HG02798 (cell line): ENCODE measurements around the gene TMEM151B.

Experiments used
- ATAC-seq: cut with Tn5 transposase; IDR thresholded peaks from one replicate; pipeline ENCODE4 v1.9.1; 2021; ENCODE audit warnings: mild to moderate bottlenecking; ENCODE audit not compliant: unreplicated experiment, poor library complexity

TMEM151B gene

DNA sequence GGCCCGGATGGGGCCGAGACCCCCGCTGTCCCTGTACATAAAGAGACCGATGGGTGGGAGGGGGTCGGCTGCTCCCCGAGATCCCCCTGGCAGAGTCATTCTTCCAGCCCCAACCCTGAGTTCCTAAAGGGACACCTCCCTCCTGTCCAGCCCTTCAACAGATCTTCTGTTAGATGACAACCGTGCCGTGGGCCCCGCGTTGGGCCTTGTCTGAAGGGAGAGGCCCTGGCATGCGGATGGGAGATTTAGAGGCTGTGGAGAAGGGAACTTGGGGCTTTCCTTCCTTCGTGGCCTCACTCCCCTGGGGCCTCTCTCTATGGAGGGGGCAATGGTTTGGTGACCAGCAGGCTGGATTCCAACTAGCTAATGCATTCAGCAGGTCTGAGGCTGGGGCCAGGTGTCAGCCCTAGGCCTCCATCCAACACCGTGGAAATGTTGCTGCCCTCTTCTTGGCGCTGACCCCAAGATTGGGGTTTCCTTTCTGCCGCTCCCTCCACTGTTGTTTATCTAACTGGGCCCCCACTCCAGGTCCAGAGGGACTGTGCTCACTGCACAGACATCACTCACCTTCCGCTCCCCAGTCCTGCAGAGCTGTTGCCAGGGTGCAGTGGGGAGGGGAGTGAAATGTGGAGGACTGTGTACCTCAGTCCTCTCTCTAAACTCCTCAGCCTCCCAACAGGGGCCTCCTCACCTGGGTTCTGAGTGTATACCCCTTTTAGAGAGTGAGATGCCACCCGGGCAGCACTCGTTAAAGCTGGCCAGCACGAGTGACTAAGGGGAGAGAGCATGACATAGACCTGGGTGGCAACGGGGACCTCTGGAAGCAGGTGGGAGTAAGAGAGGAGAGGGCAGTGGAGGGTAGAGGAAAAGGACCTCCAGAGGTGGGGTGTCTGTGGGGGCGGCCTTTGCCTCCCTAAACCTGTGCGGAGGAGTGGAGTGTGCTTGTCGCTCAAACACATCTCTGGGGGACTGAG is 6.7 kb downstream of the TMEM151B start:
- ATAC-seq: no peak

DNA sequence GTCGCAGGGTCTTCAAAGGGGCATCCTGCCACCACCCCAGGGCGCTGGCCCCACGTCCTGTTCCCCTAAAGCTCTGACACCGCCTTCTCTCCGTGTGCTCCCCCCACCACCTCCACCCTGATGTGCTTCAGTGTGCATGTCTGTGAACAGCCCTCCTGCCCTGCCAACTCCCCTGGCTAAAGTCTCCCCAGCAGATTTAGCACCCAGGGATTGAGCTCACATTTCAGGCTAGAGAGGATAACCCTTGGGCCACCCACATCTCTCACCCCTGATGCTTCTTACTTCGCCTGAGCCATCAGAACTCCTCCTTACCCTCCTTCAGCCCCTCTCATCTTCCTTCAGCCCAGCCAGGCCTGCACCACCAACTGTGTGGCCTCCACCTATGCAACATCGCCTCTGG is 7.5 kb downstream of the TMEM151B start:
- ATAC-seq: no peak

DNA sequence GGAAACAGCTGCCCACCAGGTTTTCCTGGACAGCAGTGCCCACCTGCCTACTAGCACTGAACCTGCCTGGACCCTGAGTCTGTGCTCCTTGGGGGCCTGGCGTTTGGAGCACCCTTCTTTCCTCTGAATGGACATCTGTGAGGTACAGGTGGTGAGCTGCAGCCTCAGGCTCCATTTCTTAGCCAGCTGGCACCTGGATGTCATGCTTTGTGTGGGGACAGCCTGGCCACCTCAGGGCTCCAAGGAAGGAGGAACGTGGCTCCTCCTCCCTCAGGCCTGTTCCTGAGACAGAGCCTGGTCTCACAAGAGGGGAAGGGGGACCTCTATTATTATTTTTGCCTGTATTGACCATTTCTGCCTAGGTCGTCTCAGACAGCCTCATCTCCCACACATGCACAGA is 8.1 kb downstream of the TMEM151B start:
- ATAC-seq: no peak

DNA sequence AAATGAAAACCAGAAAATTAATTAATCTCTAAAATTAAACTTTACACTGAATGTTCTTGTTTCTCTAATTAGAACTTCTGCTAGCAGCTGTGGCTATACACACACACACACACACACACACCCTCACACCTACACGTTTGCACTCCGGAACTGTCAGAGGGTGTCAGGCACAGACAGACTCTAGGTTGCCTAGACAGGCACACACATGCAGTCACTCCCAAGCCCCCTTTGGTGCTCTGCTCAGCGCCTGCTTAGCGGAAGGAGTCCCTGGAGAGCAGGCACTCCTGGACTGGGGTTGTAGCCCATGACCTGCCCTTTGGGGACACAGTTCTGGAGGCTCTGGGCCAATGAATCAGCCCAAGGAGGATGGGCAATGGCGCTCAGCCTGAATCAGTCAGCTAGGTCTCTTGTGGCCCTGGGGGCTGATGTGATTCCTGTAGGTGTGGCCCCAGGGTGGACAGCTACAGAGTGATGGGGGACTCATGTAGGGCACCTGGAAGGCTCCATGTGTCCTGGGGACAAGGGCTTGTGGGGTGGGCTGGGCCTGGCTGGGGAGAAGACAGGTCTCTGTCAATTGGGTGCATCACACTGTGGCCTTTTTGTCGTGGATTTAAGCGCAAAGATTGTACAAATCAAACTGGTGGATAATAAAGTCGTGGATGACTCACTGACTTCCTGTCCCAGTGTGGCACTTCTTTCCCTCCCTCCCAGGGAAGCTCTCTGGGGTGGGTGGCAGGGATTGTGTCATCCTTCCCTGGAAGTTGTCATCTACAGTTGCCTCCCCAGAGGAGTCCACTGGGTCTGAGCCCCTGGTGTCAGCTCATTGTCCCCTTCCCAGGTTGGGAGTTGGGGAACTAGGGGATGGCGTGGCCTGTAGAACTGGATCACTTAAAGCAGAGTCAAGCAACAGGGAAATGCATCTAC is 8.8 kb downstream of the TMEM151B start:
- no peak for ATAC-seq

DNA sequence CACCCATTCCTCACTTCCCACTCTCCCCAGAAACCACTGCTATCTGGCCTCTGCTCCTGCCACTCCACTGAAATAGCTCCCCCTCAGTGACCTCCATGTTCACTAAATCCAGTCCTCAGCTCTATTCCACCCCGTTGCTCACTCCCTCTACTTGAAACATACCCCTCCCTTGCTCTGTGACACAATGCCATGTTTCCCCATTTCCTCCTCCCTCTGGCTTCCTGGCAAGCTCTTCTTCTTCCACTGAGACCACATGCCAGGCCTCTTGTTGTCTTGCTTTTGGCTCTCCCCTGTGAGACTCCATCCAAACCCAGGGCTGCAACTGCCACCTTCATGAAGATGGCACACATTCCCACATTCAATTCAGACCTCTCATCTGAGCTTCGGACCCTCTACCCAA is 13.9 kb downstream of the TMEM151B start:
- ATAC-seq: no peak

DNA sequence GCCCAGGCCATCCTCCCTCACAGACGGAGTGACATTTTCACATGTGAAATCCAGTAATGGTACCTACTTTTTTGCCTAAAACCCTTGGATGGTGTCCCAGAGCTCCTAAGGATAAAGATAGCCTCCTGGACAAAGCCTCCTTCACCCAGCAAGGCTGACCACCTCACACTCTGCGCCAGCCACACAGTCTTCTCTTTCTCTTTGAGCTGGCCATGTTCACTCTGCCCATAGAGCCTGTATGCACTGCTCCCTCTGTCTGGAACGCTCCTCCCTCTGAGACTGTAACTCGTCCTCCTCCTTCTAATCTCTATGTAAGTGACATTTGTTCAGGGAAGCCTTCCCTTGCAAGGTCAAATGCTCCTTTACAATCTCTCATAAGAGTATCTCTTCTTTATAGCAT is 14.6 kb downstream of the TMEM151B start:
- ATAC-seq: no peak

DNA sequence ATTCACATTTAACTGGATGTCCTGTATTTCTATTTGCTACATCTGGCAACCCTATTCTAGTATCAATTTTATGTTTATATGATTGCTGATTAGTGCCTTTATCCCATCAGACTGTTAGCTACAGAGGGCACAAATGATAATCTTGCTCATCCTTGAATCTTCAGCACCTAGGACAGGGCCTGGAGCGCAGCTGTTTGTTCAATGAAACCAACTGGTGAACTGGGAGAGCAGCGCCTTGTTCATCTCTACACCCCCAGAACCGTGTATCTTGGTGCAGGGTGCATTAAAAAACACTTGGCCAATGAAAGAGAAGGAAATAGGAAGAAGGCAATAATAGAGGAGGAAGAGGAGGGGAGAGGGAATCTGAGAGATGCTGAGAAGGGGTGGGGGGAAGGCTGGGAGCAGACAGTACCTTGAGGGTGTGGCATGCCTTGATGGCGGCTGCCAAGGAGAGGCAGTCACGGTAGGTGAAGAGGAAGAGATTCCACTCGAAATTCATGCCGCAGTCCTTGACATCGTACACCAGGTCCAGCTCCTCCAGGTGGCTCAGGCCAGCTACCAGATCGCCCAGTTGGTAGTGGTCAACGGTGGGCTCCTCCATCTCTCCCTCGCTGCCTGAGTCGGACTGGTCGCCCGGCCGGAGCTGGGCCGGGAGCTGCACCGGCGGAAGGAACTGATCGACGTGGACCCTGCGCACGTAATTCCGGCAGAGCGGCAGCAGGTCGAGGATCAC is 15.5 kb downstream of the TMEM151B start:
- ATAC-seq: no peak

DNA sequence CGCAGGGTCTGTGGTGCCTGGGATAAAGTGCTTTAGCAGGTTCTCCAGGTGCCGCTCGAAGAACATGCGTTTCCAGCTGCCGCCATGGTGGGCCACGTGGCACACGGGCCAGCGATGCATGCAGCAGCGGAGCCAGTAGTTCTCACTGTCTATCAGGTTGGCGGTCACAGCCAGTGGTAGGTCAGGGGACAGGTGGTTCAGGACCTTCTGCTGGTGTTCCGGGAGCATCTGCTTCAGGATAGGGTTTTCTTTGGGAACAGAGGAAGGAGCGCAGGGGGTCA is 16.0 kb downstream of the TMEM151B start:
- no peak for ATAC-seq

DNA sequence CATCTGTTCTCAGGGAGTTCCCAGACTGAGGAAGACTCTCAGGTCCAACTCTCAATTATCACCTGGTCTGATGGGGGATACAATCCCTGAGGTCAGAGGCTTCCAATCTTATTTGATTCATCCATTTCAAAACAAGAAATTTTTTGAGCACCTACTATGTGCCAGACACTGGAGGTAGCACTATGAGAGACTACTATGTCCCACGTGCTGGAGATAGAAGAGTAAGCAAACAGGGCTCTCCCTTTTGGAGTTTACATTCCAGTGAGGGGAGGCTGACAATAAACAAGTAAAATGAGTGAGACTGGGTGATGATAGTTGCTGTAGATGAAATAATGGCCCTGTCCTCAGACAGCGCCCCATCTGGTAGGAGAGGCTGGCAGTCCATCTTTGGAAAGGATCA is 16.5 kb downstream of the TMEM151B start:
- ATAC-seq: no peak

DNA sequence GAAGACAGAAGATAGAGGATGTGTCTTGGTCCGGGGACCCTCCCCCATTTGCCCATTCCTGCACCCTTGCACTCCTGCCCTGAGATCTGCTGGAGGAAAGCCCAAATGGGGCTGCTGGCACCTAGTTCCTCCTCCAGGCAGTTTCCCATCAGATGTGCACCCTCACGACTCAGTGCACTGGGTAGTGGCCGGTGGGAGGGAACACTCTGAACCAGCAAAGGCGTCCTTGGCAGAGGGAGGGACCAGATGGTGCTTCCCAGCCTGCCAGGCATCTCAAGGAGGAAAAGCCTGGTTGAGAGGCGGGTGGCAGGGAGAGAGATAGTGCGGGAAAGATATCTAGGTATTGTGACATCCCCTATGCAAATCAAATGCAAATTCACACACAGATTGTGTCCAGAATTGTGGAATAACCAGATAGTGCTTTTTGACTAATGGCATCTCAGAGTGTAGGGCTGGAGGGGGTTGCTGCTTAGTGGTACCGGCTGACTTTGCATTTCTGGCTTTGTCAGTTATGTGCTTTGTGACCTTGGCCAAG is 19.5 kb downstream of the TMEM151B start:
- no peak for ATAC-seq

DNA sequence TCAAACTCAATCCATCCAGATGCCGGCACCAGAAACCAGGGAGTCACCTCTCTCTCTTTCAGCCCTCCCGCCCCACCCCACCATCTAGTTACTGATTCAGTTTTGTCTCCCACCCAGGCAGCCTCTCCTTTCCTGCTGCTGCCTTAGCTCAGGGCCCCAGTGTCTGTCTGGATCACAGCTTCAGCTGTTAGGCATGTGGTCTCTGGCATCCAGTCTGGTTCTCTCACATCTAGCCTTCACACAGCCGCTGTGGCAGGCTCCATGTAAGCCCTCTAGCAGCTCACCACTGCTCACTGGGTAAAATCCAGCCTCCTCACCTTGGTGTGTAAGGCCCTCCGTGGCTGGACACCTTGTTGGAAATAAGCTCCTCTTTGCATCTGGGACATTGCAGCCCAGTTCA is 21.6 kb downstream of the TMEM151B start:
- no peak for ATAC-seq

DNA sequence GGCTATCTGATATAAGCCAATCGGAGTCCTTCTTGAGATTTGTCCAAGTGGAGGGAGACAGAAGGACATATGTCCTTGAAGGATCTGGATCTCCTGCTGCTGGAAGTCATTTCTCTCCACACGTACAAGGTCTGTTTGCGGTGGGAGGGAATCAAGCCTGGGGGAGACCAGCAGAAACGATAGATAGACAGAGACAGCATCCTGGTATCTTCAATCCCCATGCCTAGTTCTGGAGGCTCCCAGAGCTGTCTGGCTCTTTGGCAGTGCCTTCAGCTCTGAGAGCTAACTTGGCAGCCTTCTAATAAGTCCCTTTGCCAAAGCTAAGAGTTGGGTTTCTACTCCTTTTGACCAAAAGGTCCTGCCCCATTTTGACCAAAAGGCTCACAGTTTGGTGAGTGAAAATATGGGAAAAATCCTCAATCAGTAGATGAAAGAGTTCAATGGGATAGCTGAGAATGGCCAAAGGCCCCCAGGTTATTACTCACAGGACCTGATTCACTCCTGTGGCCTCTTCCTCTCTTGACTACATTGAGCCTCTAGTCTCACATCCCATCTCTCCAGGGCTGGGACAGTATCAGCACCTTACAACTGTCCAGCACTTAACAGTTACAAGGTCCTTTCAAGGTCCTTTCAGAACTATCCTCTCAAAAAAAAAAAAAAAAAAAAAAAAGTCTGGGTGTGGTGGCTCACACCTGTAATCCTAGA is 22.6 kb downstream of the TMEM151B start:
- ATAC-seq: no peak

DNA sequence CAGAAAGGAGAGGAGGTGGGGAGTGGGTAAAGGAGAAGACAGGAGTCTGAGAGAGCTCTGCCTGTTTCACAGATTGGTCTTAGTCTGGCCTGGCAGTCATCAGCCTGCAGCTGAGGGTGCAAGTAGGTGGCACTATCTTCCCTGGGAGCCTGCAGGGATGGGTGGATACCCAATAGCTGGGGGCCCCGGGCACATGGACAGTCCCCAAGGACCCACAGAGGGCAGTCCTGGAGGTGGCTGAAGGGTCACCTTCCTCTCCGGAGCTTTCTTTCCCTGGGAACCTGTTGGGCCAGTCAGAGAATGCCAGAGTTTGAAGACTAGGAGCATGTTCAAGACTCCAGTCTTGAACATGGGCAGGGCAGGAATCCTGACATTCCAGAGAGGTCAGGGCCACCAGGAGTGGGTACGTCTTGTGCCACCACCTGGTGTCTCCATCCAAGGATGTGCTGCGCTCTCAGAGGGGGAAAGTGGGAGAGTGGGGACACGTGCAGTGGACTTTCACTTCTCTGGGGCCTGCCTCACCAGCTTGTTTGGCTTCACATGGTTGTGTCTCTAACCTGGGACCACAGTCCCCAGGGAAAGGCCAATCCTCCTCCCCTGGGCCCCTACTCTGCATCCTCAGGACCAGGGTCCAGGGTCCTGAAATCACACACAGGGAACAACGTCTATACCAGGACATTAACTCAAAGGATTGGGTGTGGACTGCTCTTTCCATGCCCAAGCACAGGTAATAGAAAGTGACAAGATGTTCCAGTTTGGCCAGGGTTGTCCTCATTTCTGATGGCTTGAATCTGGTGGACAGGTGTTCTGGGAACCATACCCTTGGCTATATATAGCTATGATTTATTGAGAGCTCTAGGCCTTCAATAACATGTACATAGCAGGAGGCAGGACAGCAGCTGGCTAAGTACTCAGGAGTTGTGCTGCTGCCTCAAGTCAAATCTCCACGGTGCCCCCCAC is 24.9 kb downstream of the TMEM151B start:
- no peak for ATAC-seq

DNA sequence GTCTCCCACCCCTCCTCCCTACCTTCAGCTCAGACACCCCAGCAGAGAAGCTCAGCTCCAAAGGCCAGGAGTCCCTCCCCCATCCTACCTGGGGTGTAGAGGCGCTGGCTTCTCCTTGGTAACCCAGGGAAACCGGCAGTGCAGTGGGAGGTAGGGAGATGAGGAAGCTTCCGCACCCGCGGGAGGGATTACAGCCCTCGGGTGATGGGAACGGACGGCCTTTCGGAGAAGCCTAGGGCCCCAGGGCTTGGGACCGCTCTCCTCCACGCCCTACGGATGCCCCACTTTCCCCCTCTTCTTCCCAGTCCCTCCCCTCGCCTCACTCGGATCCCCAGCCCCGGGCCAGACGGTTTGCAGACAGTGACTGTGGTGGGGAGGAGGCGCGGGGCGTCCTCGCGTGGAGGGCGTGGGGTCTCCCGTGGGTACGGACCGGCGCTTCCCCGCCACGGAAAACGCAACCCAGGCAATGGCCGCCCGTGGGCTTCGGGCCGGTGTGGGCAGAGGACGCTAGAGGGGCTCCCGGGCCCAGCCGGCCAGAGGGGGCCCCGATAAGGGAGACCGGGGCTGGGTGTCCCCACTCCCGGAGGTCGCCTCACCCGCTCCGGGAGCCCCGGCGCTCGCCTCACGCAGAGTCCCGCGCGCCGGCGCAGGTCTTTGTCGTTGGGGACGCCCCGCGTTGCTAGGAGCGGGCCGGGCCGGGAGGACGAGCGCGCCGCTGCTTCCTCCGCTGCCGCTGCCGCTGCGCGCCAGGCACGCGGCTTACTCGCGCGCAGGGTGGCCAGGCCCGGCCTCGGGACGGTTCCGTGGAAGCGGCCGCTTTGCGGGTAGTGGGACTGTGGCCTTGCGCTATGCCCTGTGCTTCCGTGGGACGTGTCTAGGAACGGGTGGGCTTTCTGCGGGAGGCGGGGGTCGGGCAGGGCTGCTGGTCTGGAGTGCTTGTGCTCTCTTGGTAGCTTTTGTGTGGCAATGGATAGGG is 27.1 kb downstream of the TMEM151B start:
- ATAC-seq: no peak

DNA sequence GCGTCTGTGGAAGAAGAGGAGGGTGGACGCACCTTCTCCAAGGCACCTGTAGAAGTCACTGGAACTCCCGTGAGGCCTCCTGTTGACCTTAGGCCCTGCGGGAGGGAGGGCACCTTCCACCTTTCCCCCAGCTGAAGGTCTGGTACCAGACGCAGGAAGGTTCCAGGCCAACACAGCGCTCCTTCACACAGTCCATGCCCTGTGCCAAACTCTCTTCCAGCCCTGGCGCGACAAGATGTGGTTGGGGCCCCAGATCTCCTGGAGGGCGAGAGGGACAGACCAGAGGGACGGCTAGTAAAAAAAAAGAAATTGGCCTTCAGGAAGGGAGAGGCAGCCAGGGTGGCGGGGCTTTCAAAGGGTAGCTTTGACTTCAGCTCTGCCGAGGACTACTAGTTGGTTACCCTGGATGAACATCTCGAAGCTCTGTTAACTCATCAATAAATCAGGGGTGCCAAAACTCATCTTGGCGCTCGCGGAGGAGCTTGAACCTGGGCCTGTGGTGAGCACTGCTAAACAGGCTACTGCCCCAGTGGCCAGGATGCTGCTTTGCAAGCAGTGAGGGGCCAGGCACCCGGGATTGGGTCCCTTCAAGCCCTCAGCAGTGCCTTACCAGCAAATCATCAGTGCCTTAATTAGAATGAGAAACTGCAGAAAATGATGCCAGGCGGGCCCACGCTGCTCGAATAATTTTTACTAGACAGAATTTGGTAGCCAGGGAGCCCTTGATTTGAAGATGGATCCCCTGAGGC is 28.0 kb downstream of the TMEM151B start:
- ATAC-seq: no peak

DNA sequence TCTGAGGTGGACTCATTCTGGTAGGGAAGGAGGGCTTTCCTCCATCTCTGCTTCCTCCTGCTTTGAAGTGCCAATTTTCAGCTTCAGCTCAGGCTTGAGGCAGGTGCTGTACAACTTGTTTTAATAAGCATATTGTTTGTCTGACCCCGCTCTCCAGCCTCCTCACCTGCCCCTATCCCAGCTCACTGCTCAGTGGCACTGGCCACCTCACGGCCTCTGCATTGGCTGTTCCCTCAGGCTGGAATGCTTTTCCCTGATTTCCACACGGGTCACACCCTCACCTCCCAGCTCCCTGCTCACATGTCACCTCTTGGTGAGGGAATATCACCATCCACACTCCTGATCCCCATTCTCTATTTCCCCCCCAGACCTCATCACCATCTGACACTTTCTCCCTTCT is 28.6 kb downstream of the TMEM151B start:
- ATAC-seq: no peak

DNA sequence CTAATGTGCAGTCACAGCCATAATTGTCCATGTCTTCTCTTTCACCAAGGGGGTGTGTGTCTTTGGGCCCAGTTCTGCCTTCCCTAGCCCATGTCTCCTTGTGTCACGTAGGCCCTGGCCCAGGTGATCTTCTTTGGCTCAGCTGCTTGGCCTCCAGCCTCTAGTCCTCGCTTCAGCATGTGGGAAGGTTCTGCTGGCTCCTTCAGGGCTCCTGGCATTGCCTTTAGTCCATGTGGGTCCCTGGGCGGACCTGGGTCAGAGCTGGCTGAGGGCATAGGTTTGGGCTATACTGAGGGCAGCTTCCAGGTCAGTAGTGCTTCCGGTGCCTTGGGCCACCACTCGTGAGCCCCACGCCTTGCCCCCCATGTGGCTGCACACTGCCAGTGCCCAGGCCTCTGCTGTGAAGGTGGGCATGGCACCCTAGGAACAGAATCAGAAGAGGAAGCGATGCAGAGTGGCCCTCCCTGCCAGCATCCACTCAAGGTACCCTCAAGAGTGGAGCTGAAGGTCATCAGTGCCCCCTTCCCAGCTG is 30.1 kb downstream of the TMEM151B start:
- ATAC-seq: no peak
